NCI-H1694 (cell line): ENCODE measurements around the gene ZMYND11.
"Not testable (repeated sequence)": the region's sequence is repeated elsewhere in the genome, so short reads cannot be mapped to it uniquely, and the experiment has no call there.

Experiments
- DNase-seq: peaks from one replicate; lab custom pipeline; 2025; lab: John Stamatoyannopoulos, UW

Gene ZMYND11

GRCh38 chr10:132946-133898 is 2.0 kb upstream of the ZMYND11 start:
- DNase-seq, result no peak

- DNase-seq, result no peak
These were observed 766 bp upstream of the ZMYND11 start for GRCh38 chr10:134247-135131.

GRCh38 chr10:135601-136464 is 578 bp downstream of the ZMYND11 start:
- no peak for DNase-seq

- no peak for DNase-seq
These were observed 1.2 kb downstream of the ZMYND11 start for GRCh38 chr10:136465-136762.

- no peak for DNase-seq
These were observed 1.8 kb downstream of the ZMYND11 start for GRCh38 chr10:137031-137430.

GRCh38 chr10:137606-138005 is 2.4 kb downstream of the ZMYND11 start:
- DNase-seq, result no peak

- no peak for DNase-seq
These were observed 7.1 kb downstream of the ZMYND11 start for GRCh38 chr10:142371-142770.

- DNase-seq, result no peak
These were observed 17.7 kb downstream of the ZMYND11 start for GRCh38 chr10:152915-153314.

GRCh38 chr10:154348-154747 is 19.1 kb downstream of the ZMYND11 start:
- DNase-seq, result no peak

GRCh38 chr10:167383-167782 is 32.1 kb downstream of the ZMYND11 start:
- DNase-seq, result no peak

GRCh38 chr10:173741-174140 is 38.5 kb downstream of the ZMYND11 start:
- no peak for DNase-seq

- DNase-seq, result no peak
These were observed 41.4 kb downstream of the ZMYND11 start for GRCh38 chr10:176677-177076.

- peak; percentile 1 for DNase-seq
These were observed 43.0 kb downstream of the ZMYND11 start for GRCh38 chr10:178208-178607.

- no peak for DNase-seq
These were observed 43.5 kb downstream of the ZMYND11 start for GRCh38 chr10:178723-179122.

GRCh38 chr10:182441-183201 is 47.4 kb downstream of the ZMYND11 start:
- DNase-seq, result no peak

- no peak for DNase-seq
These were observed 48.9 kb downstream of the ZMYND11 start for GRCh38 chr10:184174-184573.

- DNase-seq, result no peak
These were observed 49.7 kb downstream of the ZMYND11 start for GRCh38 chr10:184911-185310.

- DNase-seq, result not testable (repeated sequence)
These were observed 50.3 kb downstream of the ZMYND11 start for GRCh38 chr10:185571-185970.

GRCh38 chr10:186911-187310 is 51.7 kb downstream of the ZMYND11 start:
- no peak for DNase-seq

GRCh38 chr10:188546-188945 is 53.3 kb downstream of the ZMYND11 start:
- no peak for DNase-seq

- DNase-seq, result no peak
These were observed 55.0 kb downstream of the ZMYND11 start for GRCh38 chr10:190216-190615.
